Prostate gland (tissue), 2 donors: Measurements from ENCODE around the gene ANGPTL2.

Experiments
- POLR2A ChIP-seq: fragments of 450-650 bp; IDR thresholded peaks from one replicate; pipeline ENCODE4 v1.6.1; 2016; ENCODE audit warnings: antibody characterized with exemption, mild to moderate bottlenecking
- POLR2AphosphoS5 ChIP-seq: sonication (generic); formaldehyde crosslinking; IDR thresholded peaks from one replicate; pipeline ENCODE4 v1.6.1; 2017; ENCODE audit warnings: antibody characterized with exemption
- TF ChIP-seq, protein P1 (sequence below), 4 experiments: fragments of 200-600 bp in 2 of 4; fragments of 450-650 bp in 2 of 4; sonication (generic) in 2 of 4; IDR thresholded peaks; 1 replicate in 3 of 4; 2 replicates in 1 of 4; pipeline ENCODE4 v1.5.1; 2016 to 2019; ENCODE audit warnings: antibody characterized with exemption in 4 of 4, mild to moderate bottlenecking in 2 of 4, moderate library complexity in 2 of 4

DNA sequence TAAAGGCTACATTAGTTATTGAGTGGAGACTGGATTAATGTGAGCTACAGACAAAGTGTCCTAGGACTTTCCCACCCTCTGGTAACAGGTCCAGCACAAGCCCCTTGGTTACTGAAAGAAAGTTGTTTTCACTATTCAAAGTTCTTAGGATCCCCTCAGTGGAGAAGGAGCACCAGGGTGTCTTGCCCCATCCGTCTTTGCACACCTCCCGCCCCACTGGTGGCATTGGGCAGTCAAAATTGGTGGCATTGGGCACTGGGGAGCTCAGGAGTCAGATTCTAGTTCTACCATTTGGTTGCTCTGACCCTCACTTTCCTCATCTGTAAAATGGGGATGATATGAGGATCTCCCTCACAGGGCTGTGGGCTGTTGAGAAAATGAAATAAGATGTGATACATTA lies 2.4 kb upstream of the ANGPTL2 start:
- TF ChIP-seq, protein P1, sequence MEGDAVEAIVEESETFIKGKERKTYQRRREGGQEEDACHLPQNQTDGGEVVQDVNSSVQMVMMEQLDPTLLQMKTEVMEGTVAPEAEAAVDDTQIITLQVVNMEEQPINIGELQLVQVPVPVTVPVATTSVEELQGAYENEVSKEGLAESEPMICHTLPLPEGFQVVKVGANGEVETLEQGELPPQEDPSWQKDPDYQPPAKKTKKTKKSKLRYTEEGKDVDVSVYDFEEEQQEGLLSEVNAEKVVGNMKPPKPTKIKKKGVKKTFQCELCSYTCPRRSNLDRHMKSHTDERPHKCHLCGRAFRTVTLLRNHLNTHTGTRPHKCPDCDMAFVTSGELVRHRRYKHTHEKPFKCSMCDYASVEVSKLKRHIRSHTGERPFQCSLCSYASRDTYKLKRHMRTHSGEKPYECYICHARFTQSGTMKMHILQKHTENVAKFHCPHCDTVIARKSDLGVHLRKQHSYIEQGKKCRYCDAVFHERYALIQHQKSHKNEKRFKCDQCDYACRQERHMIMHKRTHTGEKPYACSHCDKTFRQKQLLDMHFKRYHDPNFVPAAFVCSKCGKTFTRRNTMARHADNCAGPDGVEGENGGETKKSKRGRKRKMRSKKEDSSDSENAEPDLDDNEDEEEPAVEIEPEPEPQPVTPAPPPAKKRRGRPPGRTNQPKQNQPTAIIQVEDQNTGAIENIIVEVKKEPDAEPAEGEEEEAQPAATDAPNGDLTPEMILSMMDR (IDR thresholded peaks at IDR 0.05): no peak
- no peak for TF ChIP-seq POLR2AphosphoS5
- TF ChIP-seq POLR2A: no peak
